ENCODE results near the gene LSMEM2.

The LSMEM2 gene

GRCh38 chr3:50319181-50319893 is 40.5 kb downstream of the LSMEM2 start:
- DNase-seq (ENCODE audit: low read depth), result no peak
- TF ChIP-seq MYC (IDR thresholded peaks at IDR 0.05; ENCODE audit: low read depth, low read length) (no peak), POLR2A (IDR thresholded peaks at IDR 0.05; ENCODE audit: extremely low read depth, insufficient read length) (no peak)
- TF ChIP-seq, protein P1, sequence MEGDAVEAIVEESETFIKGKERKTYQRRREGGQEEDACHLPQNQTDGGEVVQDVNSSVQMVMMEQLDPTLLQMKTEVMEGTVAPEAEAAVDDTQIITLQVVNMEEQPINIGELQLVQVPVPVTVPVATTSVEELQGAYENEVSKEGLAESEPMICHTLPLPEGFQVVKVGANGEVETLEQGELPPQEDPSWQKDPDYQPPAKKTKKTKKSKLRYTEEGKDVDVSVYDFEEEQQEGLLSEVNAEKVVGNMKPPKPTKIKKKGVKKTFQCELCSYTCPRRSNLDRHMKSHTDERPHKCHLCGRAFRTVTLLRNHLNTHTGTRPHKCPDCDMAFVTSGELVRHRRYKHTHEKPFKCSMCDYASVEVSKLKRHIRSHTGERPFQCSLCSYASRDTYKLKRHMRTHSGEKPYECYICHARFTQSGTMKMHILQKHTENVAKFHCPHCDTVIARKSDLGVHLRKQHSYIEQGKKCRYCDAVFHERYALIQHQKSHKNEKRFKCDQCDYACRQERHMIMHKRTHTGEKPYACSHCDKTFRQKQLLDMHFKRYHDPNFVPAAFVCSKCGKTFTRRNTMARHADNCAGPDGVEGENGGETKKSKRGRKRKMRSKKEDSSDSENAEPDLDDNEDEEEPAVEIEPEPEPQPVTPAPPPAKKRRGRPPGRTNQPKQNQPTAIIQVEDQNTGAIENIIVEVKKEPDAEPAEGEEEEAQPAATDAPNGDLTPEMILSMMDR (IDR thresholded peaks at IDR 0.05; ENCODE audit: low read depth, low read length), result no peak
- TF ChIP-seq, protein P2, sequence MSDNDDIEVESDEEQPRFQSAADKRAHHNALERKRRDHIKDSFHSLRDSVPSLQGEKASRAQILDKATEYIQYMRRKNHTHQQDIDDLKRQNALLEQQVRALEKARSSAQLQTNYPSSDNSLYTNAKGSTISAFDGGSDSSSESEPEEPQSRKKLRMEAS (IDR thresholded peaks at IDR 0.05; ENCODE audit: low read depth, low read length), result no peak
- no peak overlapping the region for H3K4me3 ChIP-seq (ENCODE audit: low read depth, low read length)

DNA sequence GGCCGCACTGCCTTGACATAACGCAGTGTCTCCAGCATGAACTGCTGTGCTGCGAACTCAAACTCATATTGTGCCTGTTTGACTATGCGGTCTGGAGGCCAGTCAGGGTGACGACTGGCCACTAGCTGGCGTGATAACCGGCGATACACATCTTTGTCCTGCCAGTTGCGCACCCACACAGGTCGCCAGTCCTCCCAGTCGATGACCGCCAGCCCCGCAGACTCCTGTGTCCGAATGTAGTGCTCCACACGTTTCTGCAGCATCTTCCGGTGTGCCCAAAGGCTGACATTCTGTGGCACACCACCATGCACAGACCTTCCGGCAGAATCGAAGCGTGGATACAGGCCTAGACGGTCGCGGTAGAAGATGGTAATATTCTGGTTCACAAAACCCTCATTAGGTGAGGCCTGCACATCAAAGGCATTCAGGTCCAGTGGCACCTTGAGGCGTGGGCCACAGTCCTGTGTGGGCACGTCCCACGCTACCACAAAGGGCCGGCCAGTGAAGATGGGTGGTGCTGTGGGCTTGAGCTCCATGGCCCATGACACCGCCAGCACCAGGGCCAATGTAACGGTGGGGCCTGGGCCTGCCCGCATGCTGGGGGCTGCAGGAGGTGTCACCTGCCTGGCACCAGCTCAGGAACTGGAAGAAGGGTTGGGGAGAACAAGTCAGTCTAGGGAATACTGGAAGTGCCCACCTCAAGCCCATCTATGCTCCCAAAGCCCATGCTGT is 41.2 kb downstream of the LSMEM2 start:
- DNase-seq (ENCODE audit: low read depth), result no peak
- TF ChIP-seq, protein P2 (IDR thresholded peaks at IDR 0.05; ENCODE audit: low read depth, low read length), result no peak
- TF ChIP-seq POLR2A (IDR thresholded peaks at IDR 0.05; ENCODE audit: extremely low read depth, insufficient read length) (no peak), MYC (IDR thresholded peaks at IDR 0.05; ENCODE audit: low read depth, low read length) (no peak)
- TF ChIP-seq, protein P1 (IDR thresholded peaks at IDR 0.05; ENCODE audit: low read depth, low read length), result no peak
- peak overlapping the region; percentile 77 for H3K4me3 ChIP-seq (ENCODE audit: low read depth, low read length)

- DNase-seq (ENCODE audit: low read depth), result peak; percentile 79
- TF ChIP-seq, protein P2 (IDR thresholded peaks at IDR 0.05; ENCODE audit: low read depth, low read length), result peak; percentile 47; the same call in 1 of the 2 replicates
- TF ChIP-seq MYC (IDR thresholded peaks at IDR 0.05; ENCODE audit: low read depth, low read length), result no peak
- H3K4me3 ChIP-seq (ENCODE audit: low read depth, low read length), result peak overlapping the region; percentile 77
Measured at GRCh38 chr3:50320853-50321335, 42.0 kb downstream of the LSMEM2 start.

DNA sequence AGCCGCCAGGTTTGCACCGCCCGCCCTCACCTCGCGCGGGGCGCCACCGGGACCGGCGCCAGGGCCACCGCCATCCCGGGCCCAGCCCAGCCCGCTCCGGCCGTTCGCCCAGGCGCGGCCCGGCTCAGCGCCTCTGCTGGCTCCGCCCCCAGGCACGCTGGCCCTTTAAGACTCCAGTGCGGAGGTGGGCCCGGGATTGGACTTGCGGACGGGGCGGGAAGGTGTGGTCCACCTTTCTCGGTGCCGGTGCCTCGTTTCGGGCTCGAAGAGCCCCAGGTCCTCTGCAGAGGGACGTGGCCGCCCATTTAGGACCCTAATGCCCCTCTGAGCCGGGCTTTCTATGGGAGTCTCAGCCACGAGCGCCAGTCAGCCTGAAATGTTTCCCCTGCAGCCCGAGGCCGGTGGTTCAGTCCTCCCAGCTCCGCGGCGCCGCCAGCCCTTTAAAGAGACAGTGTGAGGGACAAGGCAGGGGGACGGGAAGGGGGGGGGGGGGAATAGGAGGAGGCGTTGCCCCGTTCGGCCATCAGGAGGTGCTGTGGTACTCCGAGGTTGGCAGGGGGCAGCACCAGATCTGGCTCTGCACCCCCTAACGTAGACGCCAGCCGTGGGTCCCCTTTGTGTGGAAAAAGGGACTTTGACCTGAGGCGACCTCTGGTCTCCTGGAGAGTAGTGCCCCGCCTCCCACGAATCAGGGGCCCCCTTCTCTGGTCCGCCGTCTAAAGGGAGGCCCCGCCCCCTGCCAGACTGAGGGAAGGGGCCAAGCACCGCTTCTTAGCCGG is 42.6 kb downstream of the LSMEM2 start:
- H3K4me3 ChIP-seq (ENCODE audit: low read depth, low read length), result peak overlapping the region; percentile 62
- DNase-seq (ENCODE audit: low read depth), result peak; percentile 88
- TF ChIP-seq MYC (IDR thresholded peaks at IDR 0.05; ENCODE audit: low read depth, low read length), result peak; percentile 28; the same call in 1 of the 2 replicates
- TF ChIP-seq, protein P1 (IDR thresholded peaks at IDR 0.05; ENCODE audit: low read depth, low read length), result peak; percentile 17
- TF ChIP-seq, protein P2 (IDR thresholded peaks at IDR 0.05; ENCODE audit: low read depth, low read length), result 0 out of 2 replicates have a peak, but pooled peaks have one; percentile 17
- peak; percentile 45 for TF ChIP-seq POLR2A (IDR thresholded peaks at IDR 0.05; ENCODE audit: extremely low read depth, insufficient read length)

- no peak overlapping the region for H3K4me3 ChIP-seq (ENCODE audit: low read depth, low read length)
- no peak for DNase-seq (ENCODE audit: low read depth)
- TF ChIP-seq, protein P1 (IDR thresholded peaks at IDR 0.05; ENCODE audit: low read depth, low read length), result no peak
- TF ChIP-seq POLR2A (IDR thresholded peaks at IDR 0.05; ENCODE audit: extremely low read depth, insufficient read length) (no peak), MYC (IDR thresholded peaks at IDR 0.05; ENCODE audit: low read depth, low read length) (no peak)
- TF ChIP-seq, protein P2 (IDR thresholded peaks at IDR 0.05; ENCODE audit: low read depth, low read length), result no peak
Measured at GRCh38 chr3:50322115-50322385, 43.2 kb downstream of the LSMEM2 start.
